Gastrocnemius medialis (tissue), 4 donors: ENCODE measurements around the gene KRT33A.

Source experiments
- CTCF ChIP-seq, 5 experiments: fragments of 450-650 bp in 3 of 5; fragments of 200-600 bp in 2 of 5; sonication (generic) in 2 of 5; IDR thresholded peaks in 4 of 5; conservative IDR thresholded peaks in 1 of 5; 1 replicate in 4 of 5; 2 replicates in 1 of 5; pipeline ENCODE4 v1.5.1; 2016 to 2019; ENCODE audit warnings: antibody characterized with exemption in 5 of 5, mild to moderate bottlenecking in 3 of 5, moderate library complexity in 3 of 5
- POLR2A ChIP-seq, 2 donors: fragments of 450-650 bp; IDR thresholded peaks; one replicate each; pipeline ENCODE4 v1.6.1; 2017; ENCODE audit warnings: antibody characterized with exemption in 2 of 2, mild to moderate bottlenecking in 2 of 2, moderate library complexity in 2 of 2

GRCh38 chr17:41392278-41392677, 41.6 kb upstream of the KRT33A start:
- TF ChIP-seq POLR2A (IDR thresholded peaks at IDR 0.05) (no peak), CTCF (IDR thresholded peaks at IDR 0.05 in 4 of 5, conservative IDR thresholded peaks at IDR 0.05 in 1 of 5) (no peak)
